Activated CD4-positive, alpha-beta T cell treated with anti-CD3 and anti-CD28 coated beads, Interleukin-2, amount 50 U/mL, for 24 hours (primary cell): ENCODE results near the gene KDM6B.
A peak's percentile ranks its signal among the peaks of the same experiment; 100 is the strongest.
"Not testable (repeated sequence)": the region's sequence is repeated elsewhere in the genome, so short reads cannot be mapped to it uniquely, and the experiment has no call there.

Source experiments
- DNase-seq, 2 donors: peaks; one replicate each; pipeline ENCODE4 v3.0.0-alpha.2; 2020; ENCODE audit warnings: low read depth in 1 of 2, low spot score in 1 of 2

The KDM6B gene

DNA sequence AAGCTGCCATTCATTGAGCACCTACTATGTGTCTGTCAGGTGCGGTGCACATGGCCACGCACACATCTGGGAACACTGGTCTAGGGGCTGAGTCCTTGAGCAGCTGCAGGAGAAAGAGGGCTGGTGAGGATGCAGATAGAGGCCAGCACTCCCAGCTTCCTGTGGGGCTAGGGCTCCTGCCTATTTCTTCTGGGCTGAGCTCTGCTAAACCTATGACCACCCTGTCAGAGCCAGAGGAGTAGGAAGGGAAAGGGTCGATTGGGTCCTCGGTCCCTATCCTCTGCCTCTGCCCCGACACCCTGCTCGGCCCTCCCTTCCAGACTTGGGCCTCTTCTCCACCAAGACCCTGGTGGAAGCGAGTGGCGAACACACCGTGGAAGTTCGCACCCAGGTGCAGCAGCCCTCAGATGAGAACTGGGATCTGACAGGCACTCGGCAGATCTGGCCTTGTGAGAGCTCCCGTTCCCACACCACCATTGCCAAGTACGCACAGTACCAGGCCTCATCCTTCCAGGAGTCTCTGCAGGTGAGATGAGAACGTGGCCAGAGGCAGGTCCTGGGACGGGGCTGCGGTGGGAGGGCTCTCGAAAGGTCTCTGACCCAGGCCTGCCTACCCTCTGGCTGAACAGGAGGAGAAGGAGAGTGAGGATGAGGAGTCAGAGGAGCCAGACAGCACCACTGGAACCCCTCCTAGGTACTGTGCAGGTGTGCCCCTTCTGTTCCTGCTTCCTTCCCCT lies 16.9 kb downstream of the KDM6B start:
- DNase-seq: no peak

DNA sequence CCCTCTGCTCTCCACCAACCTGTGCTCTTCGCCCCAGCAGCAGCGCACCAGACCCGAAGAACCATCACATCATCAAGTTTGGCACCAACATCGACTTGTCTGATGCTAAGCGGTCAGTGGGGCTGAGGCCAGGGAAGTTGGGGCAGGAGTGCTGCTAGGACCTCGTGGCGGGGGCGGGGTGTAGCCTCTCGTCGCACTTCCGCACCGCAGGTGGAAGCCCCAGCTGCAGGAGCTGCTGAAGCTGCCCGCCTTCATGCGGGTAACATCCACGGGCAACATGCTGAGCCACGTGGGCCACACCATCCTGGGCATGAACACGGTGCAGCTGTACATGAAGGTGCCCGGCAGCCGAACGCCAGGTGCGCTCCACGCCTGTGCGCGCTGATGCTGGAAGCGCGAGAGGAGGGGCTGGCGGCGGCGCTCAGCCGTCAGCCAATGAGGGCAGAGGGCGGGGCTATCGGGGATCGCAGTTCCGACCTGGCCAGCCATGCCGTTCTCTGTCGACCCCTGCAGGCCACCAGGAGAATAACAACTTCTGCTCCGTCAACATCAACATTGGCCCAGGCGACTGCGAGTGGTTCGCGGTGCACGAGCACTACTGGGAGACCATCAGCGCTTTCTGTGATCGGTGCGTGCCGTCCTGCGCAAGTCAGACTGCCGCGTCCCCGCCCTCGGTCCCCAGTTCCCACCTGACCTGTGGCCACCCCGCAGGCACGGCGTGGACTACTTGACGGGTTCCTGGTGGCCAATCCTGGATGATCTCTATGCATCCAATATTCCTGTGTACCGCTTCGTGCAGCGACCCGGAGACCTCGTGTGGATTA lies 17.6 kb downstream of the KDM6B start:
- DNase-seq: peak; percentile 81 to 90

DNA sequence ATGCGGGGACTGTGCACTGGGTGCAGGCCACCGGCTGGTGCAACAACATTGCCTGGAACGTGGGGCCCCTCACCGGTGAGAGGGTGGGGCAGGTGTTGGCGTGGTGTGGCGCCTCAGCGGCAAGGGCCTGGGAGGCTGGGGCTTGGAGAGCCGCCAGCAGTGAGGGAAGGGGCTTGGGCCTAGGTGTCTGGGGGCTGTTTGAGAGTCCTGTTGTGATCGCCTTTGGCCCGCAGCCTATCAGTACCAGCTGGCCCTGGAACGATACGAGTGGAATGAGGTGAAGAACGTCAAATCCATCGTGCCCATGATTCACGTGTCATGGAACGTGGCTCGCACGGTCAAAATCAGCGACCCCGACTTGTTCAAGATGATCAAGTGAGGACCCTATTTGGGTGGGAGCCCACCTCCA lies 18.2 kb downstream of the KDM6B start:
- DNase-seq: no peak

DNA sequence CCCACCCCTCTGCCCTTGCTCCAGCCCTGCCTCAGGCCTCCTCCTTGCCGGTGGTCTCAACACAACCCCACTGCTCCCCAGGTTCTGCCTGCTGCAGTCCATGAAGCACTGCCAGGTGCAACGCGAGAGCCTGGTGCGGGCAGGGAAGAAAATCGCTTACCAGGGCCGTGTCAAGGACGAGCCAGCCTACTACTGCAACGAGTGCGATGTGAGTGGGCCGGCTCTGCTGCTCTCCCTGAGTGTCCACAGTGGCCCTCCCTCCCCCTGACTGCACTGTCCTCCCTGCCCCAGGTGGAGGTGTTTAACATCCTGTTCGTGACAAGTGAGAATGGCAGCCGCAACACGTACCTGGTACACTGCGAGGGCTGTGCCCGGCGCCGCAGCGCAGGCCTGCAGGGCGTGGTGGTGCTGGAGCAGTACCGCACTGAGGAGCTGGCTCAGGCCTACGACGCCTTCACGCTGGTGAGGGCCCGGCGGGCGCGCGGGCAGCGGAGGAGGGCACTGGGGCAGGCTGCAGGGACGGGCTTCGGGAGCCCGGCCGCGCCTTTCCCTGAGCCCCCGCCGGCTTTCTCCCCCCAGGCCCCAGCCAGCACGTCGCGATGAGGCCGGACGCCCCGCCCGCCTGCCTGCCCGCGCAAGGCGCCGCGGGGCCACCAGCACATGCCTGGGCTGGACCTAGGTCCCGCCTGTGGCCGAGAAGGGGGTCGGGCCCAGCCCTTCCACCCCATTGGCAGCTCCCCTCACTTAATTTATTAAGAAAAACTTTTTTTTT lies 19.1 kb downstream of the KDM6B start:
- no peak for DNase-seq

DNA sequence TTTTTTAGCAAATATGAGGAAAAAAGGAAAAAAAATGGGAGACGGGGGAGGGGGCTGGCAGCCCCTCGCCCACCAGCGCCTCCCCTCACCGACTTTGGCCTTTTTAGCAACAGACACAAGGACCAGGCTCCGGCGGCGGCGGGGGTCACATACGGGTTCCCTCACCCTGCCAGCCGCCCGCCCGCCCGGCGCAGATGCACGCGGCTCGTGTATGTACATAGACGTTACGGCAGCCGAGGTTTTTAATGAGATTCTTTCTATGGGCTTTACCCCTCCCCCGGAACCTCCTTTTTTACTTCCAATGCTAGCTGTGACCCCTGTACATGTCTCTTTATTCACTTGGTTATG lies 19.6 kb downstream of the KDM6B start:
- DNase-seq: no peak

DNA sequence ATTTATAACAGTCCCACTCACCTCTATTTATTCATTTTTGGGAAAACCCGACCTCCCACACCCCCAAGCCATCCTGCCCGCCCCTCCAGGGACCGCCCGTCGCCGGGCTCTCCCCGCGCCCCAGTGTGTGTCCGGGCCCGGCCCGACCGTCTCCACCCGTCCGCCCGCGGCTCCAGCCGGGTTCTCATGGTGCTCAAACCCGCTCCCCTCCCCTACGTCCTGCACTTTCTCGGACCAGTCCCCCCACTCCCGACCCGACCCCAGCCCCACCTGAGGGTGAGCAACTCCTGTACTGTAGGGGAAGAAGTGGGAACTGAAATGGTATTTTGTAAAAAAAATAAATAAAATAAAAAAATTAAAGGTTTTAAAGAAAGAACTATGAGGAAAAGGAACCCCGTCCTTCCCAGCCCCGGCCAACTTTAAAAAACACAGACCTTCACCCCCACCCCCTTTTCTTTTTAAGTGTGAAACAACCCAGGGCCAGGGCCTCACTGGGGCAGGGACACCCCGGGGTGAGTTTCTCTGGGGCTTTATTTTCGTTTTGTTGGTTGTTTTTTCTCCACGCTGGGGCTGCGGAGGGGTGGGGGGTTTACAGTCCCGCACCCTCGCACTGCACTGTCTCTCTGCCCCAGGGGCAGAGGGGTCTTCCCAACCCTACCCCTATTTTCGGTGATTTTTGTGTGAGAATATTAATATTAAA lies 20.2 kb downstream of the KDM6B start:
- no peak for DNase-seq

DNA sequence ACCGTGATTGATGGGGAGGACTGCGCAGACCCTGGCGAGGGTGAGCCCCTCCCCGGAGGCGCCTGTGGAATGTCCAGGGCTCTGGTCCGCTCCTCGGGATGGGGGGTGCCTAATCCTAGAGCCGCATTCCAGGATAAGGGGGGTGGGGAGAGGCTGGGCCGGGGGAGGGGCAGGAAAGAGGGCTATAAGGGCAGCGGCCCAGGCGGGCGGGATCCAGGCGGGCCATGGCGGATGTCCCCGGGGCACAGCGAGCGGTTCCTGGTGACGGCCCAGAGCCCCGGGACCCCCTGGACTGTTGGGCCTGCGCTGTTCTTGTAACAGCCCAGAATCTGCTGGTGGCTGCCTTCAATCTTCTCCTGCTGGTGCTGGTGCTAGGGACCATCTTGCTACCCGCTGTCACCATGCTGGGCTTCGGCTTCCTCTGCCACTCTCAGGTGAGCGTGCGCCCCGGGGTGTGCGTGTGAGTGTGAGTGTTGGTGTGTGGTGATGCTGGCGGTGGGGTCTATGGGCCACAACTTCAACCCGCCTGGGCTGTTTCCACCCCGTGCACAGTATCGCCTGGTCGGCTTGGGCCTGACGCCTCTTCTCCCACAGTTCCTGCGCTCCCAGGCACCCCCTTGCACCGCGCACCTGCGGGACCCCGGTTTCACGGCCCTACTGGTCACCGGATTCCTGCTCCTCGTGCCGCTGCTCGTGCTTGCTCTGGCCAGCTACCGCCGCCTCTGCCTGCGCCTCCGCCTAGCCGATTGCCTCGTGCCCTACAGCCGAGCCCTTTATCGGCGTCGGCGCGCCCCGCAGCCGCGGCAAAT lies 21.0 kb downstream of the KDM6B start, which contains the start of gene TMEM88:
Gene TMEM88 (plus strand): TSS at position 216 of the 809 bp plus-strand sequence. CDS start 9 bp downstream, at position 225.
- DNase-seq: no peak

DNA sequence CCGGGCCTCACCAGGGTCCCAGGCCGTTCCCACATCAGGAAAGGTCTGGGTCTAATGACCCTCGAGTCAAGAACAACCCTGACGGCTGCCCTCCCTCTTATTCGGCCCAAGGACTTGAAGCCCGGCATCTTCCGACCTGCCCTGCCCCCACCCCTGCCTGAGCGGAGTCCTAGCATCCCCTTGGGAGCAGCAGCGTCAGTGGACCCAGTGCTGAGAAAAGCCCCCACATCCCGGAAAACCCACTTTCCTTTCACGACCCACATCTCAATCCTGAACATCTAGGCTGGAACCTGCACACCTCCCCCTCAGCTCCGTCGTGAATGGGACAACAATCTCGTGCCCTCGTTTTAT lies 21.6 kb downstream of the KDM6B start:
- DNase-seq: no peak

DNA sequence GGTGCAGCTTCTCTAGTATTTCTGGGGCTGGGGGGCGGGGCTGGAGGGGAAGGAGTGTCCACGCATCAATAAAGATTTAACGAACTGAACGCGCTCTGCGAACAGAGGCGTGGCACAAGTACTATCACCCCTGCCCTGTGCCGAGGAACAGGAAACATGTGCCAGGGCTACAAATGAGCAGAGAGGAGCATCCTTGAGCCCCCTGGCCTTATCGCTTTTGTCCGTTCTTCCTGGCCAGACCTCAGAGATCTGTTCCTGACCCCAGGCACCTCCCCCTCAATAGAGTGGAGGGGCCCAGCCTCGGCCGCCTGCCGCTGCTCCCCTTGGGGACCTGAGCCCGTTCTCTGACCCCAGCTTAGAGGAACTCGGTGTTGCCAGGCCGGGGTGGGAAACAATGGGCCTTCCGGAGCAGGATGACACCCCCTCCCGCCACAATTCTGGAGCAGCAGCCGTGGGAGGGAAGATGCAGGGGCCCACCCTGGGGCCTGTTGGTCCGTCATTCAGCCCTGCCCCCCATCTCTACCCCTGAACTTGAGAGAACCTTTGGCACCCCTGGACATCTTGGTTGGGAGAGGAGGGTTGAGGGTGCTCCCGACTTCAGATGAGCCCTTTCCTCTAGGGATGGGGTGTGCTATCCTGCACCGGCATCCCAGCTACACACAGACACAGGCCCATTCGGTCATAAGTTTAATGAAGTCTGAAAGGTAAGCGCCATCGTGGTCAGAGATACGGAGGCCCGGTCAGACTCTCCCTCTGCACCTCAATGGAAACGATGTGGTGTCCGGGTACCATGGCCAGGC lies 22.2 kb downstream of the KDM6B start:
- DNase-seq: no peak

DNA sequence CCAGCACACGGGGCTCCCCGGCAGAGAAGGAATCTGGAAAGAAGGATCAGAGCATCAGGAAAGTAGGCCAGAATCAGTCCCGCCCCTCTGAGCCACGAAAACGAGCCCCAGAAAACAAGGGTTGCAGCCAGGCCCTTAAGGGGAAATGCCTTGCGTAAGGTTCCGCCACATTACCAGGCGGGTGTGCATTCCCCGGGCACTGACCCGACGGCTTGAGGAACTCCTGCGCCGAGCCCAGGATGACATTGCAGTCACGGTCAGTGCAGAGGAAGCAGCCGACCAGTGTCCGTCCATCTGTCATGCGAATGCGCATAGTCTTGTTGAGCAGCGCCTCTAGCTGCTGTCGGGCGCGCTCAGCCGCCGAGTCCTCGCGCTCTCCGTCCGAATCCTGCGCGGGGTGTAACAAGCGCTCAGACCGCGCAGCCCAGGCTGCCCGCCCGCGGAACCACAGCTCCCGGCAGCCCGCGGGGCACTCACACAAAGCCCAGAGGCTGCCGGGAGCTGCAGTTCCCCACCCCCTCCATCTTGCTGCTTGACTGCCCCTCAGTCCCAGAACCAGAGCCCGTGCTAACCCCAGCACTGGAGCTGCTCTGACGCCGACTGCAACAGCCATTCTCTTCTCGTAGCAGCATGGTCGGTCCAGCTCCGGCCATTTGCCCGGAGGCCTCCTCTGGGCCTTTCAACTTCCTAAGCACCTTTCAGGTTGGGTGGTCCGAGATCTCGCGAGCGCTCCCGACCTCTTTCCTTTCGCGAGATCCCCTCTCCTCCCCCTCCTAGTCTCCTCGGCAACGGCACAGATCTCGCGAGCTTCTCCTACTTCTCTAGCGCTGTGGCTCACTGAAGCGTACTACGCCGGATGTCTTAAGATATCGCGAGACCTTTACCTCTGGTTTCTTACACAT lies 23.0 kb downstream of the KDM6B start, which contains the start of gene NAA38:
Gene NAA38 (minus strand): TSS at position 749 of the 902 bp plus-strand sequence. CDS start 96 bp downstream, at position 653.
- peak; percentile 86 to 94 for DNase-seq

DNA sequence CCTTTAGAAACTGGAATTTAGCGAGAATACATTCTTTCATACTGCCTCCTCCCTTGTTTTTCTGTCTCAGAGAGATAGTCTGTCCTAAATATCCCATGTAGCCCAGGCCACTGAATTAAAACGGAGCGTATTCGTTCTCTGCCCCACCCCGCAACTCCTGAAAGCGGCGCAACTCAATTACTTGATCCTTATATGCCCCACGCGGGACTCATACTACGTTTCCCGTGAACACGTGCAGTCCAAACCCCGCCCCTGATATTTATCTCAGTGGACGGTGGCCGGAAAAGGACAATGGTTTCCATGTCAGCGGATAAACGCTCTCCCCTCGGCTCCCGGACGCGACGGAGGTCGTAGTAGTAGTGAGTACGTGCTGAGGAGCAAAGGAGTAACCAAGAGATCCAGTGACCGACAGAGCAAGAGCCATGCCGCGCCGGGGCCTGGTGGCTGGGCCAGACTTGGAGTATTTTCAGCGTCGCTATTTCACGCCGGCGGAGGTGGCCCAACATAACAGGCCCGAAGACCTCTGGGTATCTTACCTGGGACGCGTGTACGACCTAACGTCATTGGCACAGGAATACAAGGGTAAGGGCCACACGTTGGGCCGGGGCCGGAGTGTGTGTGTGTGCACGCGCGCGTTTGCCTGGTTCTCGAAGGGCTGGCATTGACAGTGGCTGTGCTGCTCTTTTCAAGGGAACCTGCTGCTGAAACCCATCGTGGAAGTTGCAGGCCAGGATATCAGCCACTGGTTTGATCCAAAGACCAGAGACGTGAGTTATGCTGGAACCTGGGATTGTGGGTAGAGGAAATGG lies 23.9 kb downstream of the KDM6B start, which contains the start of gene CYB5D1:
Gene CYB5D1 (plus strand): TSS at position 291 of the 809 bp plus-strand sequence. CDS start 132 bp downstream, at position 423.
- peak; percentile 82 to 90 for DNase-seq

DNA sequence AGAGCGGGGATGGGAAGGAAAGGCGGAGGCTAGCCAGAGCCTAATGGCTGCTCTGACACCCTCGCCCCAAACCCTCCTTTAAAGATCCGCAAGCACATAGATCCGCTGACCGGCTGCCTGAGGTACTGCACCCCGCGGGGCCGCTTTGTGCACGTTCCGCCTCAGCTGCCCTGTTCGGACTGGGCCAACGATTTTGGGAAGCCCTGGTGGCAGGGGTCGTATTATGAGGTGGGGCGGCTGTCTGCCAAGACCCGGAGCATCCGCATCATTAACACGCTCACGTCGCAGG lies 24.4 kb downstream of the KDM6B start:
- no peak for DNase-seq

DNA sequence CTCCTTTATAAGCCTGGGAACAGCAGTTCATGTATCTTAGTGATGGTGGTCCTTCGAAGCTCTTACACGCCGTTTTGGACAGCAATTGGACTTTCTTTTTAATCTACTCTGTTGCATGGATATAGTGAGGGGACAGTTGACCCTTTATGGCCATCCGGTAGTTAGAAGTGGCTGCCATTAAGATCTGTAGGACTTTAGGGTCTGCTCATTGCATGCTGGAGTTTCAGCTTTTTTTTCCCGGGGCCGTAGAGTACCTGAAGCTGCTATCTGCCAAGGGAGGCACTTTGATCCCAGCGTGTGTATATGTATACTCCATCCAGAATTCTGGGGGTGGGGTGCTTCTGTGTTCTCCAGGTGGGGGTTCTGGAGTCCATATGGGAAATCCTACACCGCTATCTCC lies 25.0 kb downstream of the KDM6B start:
- DNase-seq: no peak

DNA sequence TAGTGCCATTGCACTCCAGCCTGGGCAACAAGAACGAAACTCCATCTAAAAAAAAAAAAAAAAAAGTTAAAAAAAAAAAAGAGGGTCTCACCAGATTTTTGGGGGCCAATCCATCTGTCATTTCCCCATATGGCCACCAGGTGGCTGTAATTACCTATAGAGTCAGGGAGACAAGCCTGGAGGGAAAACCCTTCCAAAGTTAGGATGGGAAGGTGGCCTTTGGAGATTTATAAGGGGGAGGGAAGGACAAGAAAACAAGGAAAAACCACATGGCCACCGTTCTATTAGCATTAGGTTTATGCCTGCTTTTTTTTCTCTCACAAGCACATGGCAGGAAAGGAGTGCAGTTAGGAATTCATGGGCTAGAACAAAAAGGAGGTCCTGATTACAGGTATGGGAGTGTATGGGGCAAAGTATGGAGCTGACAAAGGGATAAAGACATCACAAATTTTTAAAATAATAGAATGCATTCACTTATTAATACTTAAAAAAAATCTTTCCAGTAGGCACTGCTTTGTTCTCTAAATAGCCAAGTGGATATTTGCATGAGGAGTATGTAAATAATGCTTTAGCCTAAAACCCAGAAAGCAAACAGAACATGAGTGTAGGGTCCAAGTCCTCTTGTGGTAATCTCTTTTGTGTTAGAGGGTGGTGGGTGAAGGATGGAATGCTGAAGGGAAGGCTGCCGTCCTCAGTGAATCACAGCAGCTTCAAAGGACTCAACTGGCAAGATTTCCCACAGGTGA lies 28.8 kb downstream of the KDM6B start:
- DNase-seq: no peak

DNA sequence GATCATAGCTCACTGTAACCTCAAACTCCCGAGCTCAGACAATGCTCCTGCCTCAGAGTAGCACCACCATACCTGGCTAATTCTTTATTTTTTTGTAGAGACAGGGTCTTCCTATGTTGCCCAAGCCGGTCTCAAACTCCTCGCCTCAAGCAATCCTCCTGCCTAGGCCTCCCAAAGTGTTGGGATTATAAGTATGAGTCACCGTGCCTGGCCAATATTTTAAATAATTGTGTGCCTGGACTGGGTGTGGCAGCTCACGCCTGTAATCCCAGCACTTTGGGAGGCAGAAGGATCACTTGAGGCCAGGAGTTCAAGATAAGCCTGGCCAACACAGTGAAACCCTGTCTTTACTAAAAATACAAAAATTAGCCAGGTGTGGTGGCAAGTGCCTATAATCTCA lies 30.4 kb downstream of the KDM6B start:
- DNase-seq: not testable (repeated sequence)

DNA sequence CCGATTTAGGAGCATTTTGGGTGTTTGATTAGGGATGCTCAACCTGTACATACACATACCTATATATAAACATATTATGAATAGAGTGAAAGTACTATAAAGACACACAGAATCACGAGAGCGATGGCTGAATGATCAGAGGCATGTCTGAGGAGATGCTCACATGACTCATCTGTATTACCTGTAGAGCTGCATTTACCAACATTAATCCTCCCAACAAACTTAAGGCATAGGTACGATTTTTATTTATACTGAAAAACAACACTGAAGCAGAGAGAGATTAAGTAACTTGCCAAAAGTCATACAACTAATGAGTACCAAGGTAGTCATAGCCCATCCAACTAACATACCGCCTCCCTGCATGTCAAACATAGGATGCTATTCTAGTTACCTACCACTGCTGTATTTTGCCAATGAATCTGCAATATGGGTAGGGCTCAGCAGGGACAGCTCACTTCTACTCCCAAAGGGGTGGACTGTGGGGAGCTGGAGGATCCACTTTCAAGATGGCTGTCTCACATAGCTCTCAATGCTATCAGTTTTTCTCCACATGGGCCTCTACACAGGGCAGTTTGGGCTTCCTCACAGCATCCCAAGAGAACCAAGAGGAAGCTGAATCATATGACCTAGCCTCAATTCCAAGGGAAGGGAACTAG lies 31.1 kb downstream of the KDM6B start:
- no peak for DNase-seq
